ENCODE measurements around the gene SOX6.

SOX6 gene

DNA sequence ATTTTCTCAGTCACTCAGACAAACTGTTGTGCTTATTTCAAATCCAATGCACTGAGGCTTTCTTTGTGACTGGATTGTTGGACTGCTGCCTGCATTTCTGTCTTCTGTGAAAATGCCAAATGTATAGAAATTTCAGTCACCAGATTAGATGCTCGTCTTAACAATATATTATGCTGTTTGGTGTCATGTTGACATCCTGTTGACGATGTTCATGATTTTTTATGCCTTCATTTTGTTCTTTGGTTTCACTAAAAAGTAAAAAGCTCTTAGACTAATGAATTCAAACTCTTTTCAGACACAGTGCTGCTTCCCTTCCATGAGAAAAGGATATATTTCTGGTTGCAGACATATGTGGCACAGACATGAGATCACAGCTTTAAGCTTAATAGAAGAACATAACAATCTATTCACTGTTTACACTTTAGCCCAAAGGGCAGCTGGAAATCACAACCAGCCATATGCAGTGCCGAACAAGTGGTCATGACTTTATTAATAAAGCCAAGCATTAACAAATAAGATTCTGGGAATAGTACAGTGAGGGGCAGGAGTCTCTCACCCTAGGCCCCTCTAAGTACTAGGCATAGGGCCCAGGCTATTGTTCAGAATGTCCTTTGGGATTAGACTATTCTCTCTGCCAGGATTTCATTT lies 9.4 kb upstream of the SOX6 start:
- no peak for DNase-seq (ENCODE audit: extremely low read depth in 1 of 2, low read depth in 1 of 2)

DNA sequence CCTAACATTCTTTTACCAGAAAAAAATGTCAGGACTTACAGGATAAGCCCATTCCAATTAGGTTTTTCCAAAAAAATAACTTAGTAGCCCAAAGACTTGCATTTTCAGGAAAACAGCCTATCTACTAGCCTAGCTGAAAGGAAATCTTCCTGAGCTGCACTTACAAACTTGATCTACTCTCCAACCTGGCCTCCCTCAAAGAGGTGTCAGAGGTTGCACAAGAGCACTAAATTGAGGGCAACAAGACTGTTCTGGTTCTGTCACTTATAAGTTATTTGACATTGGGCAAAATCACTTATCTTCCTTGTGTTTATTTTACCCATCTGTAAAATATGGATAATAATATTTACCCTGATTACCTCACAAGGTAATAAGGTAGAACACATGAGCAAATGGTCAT lies 7.9 kb upstream of the SOX6 start:
- DNase-seq (ENCODE audit: extremely low read depth in 1 of 2, low read depth in 1 of 2) = no peak

DNA sequence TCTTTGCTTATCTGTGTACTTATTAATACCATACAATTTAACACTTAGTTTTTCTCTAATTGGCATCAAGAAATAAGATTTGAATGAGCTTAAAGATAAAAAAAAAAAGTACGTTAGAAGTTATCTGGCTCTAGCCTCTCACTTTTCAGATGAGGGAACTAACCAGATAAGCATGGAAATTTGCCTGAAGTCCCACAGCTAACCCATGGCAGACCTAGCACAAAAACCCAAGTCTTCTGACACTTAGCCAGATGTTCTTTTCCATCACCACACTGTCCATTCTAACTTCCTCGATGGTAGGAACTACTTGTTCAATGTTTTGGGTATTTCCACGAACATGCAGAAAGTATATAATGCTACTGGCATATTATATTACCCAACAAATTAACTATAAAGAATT lies 7.4 kb upstream of the SOX6 start:
- DNase-seq (ENCODE audit: extremely low read depth in 1 of 2, low read depth in 1 of 2) = no peak

DNA sequence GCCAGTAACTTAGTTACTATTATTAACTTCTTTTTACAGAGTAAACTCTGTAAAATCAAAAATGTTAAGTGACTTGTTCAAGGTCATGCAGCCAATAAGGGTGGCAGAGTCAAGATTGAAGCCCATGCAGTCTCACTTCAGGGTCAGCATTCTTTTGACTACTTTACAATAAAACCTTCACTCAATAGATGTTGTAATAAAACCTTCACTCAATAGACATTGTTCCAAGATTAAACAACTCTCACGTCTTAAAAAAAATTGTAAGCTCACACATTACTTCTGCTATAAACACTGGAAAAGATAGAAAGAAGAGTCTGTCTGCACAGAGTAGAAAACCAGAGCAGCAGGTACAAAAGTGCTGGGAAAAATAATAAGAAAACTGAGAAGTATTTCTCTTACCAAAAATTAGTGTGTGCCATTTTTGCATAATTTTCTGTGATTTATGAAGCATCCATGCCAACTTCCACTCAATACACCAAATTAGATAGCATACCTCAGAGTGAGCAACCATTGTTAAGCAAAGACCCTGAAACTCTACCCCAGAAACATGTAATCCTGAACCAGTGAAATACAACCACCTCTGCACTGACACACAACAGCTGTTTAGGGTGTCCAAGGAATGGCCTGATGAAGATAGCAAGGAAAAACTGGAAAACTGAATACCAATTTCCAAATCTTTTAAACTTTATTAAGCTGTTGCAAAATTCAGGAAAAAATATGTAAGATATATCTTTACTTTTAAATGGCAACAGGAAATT lies 4.9 kb upstream of the SOX6 start:
- no peak for DNase-seq (ENCODE audit: extremely low read depth in 1 of 2, low read depth in 1 of 2)

DNA sequence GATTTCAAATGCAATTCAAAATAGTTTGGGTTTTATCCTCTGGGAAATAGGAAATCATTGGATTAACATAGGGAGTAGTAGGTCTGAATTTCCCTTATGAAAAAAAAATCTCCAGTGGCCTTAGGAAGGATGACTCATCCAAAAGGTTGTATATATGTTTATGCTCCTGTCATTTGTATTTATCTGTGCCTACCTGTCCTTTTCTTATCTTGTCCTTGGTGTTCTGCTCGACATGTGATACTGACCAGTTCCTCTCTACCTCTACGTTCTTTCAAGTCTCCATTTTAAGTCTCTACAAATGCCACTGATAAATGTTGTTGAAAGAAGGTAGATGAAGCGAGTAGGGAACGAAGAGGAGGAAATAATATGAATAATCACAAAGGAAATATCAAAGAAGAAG lies 3.0 kb upstream of the SOX6 start:
- no peak for DNase-seq (ENCODE audit: extremely low read depth in 1 of 2, low read depth in 1 of 2)

DNA sequence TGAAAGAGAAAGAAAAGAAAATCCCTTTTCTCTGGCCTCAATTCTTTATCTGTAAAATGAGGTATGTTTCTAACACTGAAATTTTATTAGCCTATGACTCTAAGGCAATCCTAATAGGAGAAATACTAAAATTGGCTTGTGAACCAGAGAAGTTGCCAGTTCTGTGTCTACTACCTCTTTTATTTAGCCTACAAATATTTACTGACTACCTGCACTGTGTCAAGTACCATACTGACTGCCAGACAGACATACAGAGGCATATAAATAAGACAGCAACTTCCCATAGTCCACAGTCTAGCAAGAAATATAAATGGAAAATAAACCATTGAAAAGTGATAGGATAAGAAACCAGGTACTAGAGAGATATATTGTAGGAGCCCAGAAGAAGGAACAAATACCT lies 2.4 kb upstream of the SOX6 start:
- DNase-seq (ENCODE audit: extremely low read depth in 1 of 2, low read depth in 1 of 2) = no peak

DNA sequence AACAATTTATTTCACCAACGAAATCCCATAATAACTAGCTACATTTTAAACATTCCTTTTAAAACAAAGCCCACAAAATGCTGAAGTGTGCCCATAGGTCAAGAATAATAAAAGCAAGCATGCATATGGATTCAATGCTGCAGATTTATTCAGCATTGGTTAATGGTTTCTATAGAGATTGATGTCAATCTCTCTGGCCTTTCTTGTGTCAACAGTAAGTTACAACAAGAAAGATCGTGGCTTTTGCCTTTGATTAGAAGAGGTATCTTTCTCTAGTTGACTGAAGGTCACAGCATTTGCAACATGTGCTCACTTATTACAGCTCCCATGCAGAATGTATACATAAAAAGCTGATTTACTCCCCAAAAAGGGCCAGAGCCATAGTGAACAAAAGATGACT lies 1.4 kb upstream of the SOX6 start:
- no peak for DNase-seq (ENCODE audit: extremely low read depth in 1 of 2, low read depth in 1 of 2)

DNA sequence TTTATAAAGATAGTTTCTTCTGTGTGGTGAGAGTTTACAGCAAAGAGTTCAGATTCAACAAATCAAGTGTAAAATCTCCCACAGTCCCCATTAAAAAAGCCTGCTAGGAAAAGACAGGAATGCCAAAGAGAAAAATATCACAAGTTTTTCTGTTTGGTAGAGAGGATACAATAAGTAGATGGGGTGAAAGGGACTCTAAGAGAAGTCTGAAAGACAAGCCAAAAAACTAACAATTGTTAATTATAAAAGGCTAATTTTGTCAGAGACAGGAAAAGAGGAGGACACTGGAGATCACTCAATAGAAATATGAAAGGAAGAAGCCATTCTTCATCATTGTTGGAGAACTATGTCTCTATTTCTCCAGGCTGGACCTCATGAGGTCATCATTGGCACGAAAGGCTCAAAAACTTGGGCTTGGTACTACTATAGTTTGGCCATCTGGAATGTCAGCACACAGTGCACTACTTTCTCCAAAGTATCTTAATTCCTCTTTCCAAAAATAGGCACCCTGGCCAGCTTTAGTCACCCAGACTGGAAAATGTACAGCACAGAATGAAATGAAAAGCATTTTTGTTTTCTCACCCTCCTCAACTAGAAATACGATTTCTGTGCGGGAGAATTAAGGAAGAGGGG lies 531 bp upstream of the SOX6 start:
- DNase-seq (ENCODE audit: extremely low read depth in 1 of 2, low read depth in 1 of 2) = no peak

DNA sequence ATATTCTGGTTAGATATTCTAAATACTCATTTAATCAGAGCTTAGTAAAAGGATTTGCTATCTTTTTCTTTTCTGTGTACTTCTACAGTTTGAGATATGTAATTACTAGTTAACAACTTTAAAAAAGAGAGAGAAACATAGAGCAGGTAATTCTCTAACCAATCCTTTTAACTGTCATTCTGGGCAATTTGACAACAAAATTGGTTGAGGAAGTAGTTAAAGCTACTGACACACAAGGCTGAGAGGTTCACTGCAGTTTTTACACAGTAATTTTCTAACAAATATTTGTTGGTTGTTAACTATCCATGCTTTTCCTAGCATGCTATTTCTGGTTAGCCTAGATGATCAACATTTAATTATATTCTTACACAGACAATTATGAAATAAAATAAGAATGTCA lies 3.6 kb downstream of the SOX6 start:
- DNase-seq (ENCODE audit: extremely low read depth in 1 of 2, low read depth in 1 of 2) = no peak

DNA sequence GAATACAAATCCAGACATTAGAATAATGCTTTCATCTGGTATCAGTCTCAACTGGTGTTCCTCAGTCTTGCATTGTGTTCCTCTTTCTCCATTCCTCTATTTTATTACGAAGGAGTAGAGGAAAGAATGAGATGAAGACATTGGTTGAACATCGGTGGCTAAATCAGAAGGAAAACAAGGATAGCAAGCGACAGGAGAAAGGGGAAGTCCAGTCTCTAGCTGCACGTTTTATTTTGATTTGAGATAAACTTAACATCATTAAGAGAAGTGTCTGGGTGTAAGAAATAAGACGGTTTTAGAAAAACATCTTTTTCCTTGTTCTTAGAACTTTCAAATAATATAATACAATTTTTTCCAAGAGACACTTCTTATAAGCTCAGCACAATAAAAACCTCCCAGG lies 6.2 kb downstream of the SOX6 start:
- DNase-seq (ENCODE audit: extremely low read depth in 1 of 2, low read depth in 1 of 2) = no peak

DNA sequence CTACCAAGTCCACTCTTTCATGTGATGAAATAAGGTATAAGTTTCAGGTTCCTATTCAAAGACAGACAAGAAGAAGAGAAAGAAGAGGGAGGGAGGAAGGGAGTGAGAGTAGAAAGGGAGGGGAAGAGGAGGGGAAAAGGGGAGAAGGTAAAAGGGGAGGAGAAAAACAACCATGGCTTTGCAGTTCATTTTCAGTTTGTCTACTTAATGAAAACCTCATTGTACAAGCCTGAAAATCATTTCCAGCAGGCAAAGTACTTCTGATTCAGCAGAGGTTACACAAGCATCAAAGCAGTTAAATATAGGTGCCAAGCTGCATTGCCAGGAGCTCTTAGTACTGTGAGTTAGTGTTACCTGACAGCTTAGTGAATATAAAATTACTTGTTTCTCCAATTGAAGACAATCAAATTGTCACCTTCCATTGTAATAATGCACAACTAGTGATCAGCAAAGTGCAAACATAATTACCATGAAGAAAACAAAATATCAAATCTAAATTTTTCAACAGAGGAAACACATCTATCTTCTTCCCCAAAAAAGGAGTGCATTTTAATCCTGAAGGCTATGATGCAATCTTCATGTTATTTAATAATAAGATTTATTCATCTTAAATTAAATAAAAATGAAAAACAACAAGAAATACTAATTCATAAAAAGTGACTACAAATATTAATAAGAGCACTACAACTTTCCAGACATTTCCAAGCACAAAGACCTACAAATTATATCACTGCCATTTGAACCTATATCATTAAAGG lies 8.2 kb downstream of the SOX6 start:
- no peak for DNase-seq (ENCODE audit: extremely low read depth in 1 of 2, low read depth in 1 of 2)

DNA sequence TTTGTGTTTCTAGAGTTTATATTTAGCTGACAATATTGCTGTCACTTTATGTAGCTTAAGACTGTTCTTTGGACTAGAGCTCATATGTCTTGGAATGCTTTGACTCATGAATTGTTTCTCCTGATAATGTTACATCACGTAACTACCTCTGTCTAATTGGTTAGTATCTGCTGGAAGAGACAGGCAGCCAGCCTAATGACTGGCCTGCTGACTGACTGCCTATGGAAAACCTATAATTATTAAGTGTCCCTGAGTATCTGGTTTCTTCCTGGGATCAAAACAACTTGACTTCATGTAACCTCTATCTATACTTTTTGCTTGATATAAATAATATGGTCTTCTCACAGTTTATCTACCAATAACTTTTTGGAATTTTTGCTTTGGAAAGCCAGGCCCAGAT lies 9.4 kb downstream of the SOX6 start:
- DNase-seq (ENCODE audit: extremely low read depth in 1 of 2, low read depth in 1 of 2) = no peak

DNA sequence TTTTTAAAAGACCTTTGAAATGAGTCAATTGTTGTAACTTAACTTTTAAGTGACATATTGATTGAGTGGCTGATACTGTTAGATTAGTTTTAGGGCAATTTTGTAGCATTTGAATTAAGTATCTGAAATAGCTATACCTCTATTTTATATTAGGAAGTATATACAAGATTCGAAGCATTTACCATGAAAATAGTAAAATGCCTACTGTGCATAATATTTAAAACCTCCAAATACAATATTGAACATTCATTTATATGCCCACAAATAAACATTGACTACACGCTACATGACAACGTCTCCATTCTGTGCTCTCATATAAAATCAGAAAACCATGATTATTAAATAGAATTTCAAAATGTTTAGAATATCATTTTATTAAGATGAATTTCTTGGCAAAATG lies 14.5 kb downstream of the SOX6 start:
- DNase-seq (ENCODE audit: extremely low read depth in 1 of 2, low read depth in 1 of 2) = no peak

DNA sequence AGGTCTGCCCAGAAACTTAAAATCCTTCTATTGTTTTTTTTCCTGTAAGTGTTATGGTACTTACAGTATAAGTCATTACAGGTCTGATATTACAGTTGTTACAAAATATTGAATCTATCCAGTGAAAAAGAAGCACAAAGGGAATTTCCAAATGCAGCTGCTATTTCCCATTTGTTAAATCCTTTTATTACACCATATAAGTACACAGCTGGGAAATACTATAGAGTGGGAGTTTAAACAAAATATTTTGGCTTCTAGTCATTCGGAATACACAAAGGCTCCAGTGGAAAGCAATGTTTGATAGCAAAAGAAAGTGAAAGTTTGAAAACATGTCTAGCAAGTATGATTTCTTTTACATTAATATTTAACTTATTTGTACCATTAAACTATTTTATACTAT lies 18.0 kb downstream of the SOX6 start:
- no peak for DNase-seq (ENCODE audit: extremely low read depth in 1 of 2, low read depth in 1 of 2)

DNA sequence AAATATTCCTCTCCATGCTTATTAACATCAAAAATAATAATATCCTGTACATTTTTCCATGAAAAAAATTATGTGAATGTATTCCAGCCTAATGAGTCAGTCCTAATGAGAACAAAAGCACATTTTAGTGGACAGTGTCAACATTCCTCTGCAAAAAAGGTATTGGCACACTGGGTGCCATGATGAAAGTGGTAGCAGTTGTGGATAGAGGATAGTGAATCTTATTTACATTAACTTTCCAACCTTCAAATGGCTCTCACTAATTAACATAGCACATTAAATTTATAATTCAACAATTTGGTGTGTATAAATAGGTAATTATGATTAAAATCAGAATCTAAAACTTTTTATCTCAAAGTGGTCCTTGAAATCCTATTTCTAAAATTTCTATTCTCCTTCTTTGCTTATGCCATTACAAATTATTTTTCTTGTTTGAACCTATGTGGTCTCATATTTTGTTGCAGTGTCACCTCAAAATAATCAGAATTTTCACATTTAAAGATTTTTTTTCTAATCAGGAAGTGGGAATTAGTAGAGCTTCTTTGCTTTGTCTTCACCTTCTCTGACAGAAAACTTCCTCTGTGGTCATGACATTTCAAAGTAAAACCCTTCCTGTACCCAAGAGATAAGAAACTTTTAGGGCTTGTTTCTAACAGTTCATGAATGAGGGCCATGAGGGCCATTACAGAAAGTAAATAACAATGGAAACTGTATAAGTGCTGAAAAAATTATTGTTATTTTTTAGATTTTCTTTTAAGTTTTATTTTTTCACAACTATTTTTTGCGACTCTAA lies 18.7 kb downstream of the SOX6 start:
- DNase-seq (ENCODE audit: extremely low read depth in 1 of 2, low read depth in 1 of 2) = no peak

DNA sequence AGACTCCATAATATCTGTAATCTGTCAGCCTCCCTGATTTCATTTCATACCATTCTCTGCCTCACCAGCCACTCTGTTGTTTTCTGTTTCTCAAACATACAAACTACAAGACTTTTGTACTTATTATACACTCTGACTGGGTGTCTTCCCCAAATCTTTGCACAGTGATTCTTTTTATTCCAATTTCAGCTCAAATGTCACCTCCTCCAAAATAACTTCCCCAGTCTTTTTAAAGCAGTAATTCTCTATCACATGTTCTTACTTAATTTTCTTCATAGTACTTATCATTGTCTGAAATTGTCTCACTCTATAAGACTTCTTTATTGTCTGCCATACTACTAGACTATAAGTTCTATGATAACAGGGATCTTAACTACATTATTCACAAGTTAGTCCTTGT lies 19.6 kb downstream of the SOX6 start:
- DNase-seq (ENCODE audit: extremely low read depth in 1 of 2, low read depth in 1 of 2) = no peak

DNA sequence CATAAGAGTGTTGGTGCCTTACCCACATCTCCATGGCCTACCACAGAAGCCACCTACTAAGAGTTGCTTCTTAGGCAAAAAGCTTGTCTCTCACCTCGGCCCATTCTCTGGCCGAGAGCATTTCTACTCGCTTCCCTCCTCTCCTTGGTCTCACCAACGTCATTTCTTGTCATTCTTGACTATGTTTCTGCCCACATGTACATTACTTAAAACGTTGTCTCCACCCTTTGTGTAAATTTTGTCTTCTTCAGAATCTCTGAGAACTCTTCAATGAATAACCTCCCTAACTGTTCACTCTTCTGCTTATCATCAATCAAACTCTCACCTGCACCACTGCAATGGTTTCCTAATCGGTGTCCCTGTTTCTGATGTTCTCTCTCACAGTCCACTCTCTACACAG lies 20.1 kb downstream of the SOX6 start:
- DNase-seq (ENCODE audit: extremely low read depth in 1 of 2, low read depth in 1 of 2) = no peak

DNA sequence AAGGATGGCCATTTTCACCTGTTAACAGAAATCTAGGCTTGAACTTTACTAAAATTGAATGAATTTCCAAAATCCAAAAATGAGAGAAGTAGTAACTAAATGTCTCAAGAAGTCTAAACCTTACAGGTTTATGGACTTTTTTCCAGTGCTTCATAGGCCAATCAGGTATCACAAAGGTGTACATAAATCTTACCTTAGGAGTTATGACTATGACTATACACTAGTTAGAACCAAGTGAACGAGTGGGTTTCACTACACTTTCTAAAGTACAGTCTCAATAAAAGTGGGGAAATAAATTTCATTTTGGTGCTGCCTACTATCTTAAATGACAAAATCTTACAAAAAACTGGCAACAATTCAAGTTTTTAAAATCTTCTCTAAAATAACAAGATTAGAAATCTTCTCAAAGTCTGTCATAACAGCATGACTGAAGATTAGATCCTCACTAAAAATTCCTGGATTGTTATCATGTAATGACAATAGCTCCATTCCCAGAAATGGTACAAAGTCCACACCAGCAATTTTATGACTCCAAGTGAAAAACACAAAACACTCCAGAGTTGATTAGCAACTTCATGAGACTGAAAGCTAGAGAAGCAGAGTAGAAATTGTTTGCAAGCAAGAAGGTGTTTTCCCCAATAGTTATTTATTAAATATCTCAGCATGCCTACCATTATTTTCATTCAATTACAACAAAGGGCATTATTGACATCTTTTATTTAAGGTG lies 20.9 kb downstream of the SOX6 start:
- DNase-seq (ENCODE audit: extremely low read depth in 1 of 2, low read depth in 1 of 2) = no peak

DNA sequence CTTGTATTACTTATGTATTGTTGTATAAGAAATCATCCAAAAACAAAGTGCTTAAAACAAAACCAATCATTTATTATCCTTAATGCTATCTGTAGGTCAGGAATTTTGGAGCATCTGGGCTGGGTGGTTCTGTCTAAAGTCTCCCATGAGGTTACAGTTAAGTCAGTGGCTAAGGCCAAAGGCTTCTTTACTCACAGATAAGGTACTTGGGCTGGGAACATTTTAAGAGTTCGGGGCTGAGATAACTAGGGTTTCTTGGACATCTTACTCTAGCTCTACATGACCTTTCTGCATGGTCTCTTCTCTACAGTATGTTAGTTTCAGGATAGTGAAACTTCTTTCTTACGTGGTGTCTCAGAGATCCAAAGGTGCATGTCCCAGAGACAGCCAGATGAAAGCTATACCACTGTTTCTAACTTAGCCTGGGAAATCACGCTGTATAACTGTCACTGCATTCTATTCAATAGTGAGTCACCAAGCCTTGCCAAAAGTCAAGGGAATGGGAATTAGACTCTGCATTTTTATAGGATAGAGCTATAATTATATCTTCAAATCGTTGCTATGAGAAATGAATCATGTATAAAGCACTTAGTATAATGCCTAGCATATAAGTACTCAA lies 29.6 kb downstream of the SOX6 start:
- DNase-seq (ENCODE audit: extremely low read depth in 1 of 2, low read depth in 1 of 2) = no peak

DNA sequence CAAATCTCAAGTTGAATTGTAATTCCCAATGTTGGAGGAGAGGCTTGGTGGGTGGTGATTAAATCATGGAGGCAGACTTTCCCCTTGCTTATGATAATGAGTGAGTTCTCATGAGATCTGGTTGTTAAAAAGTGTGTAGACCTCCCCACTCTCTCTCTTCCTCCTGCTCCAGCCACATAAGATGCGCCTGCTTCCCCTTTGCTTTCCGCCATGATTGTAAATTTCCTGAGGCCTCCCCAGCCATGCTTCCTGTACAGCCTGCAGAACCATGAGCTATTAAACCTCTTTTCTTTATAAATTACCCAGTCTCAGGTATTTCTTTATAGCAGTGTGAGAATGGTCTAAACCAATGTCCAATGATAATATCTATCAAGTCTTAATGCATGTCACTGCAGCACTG lies 34.2 kb downstream of the SOX6 start:
- no peak for DNase-seq (ENCODE audit: extremely low read depth in 1 of 2, low read depth in 1 of 2)
